Activated CD4-positive, alpha-beta T cell treated with anti-CD3 and anti-CD28 coated beads, Interleukin-10, Interleukin-2, amounts not matched to agents 100 ng/mL and 50 ng/mL, durations not matched to agents 16 hours and 8 hours (primary cell): ENCODE data around the gene OVAAL.
"Not testable (repeated sequence)": the region's sequence is repeated elsewhere in the genome, so short reads cannot be mapped to it uniquely, and the experiment has no call there.

Experiments
- DNase-seq: peaks from one replicate; pipeline ENCODE4 v3.0.0-alpha.2; 2020

The OVAAL gene

GRCh38 chr1:180540697-180541594 is 17.8 kb upstream of the OVAAL start:
- DNase-seq, result no peak

- DNase-seq, result no peak
Observed at GRCh38 chr1:180542113-180542837, 16.5 kb upstream of the OVAAL start.

GRCh38 chr1:180542838-180543145 is 16.0 kb upstream of the OVAAL start:
- DNase-seq, result no peak

- DNase-seq, result no peak
Observed at GRCh38 chr1:180544050-180544449, 14.7 kb upstream of the OVAAL start.

- DNase-seq, result no peak
Observed at GRCh38 chr1:180545991-180546390, 12.8 kb upstream of the OVAAL start.

- DNase-seq, result no peak
Observed at GRCh38 chr1:180548686-180549317, 10.0 kb upstream of the OVAAL start.

- not testable (repeated sequence) for DNase-seq
Observed at GRCh38 chr1:180549770-180550169, 9.0 kb upstream of the OVAAL start.

- no peak for DNase-seq
Observed at GRCh38 chr1:180550241-180550640, 8.5 kb upstream of the OVAAL start.

GRCh38 chr1:180551997-180552396 is 6.8 kb upstream of the OVAAL start:
- DNase-seq, result no peak

GRCh38 chr1:180553046-180553445 is 5.7 kb upstream of the OVAAL start:
- not testable (repeated sequence) for DNase-seq

GRCh38 chr1:180555411-180555810 is 3.4 kb upstream of the OVAAL start:
- no peak for DNase-seq

- DNase-seq, result no peak
Observed at GRCh38 chr1:180560200-180560867, 1.6 kb downstream of the OVAAL start.

GRCh38 chr1:180560868-180561600 is 2.3 kb downstream of the OVAAL start:
- no peak for DNase-seq

GRCh38 chr1:180562640-180563025 is 3.9 kb downstream of the OVAAL start:
- no peak for DNase-seq

GRCh38 chr1:180563026-180563827 is 4.5 kb downstream of the OVAAL start:
- DNase-seq, result no peak

GRCh38 chr1:180565121-180565871 is 6.5 kb downstream of the OVAAL start:
- no peak for DNase-seq

- no peak for DNase-seq
Observed at GRCh38 chr1:180566026-180566425, 7.3 kb downstream of the OVAAL start.

GRCh38 chr1:180566495-180566894 is 7.7 kb downstream of the OVAAL start:
- no peak for DNase-seq

- DNase-seq, result no peak
Observed at GRCh38 chr1:180567654-180568053, 8.9 kb downstream of the OVAAL start.

GRCh38 chr1:180568184-180568583 is 9.4 kb downstream of the OVAAL start:
- no peak for DNase-seq
